ENCODE data around the gene LOXL3. TPM values are rescaled to one million over a fixed set of nuclear protein-coding genes. Genes with fewer than 3 reads are reported as not detected.

Gene LOXL3
- total RNA-seq, 4 donors from 2014 or later = 7.2 to 13.2 (median 8.6) TPM

GRCh38 chr2:74544634-74545033 lies 9.1 kb downstream of the LOXL3 start:
- Histone ChIP-seq H3K36me3 (no peaks in the 10 kb centered on the region), H3K4me1 (peaks cover 0 to 16% (median 6%) of the 10 kb centered on the region in 3 donors), H3K9me3 (no peaks in the 10 kb centered on the region), H3K27me3 (peaks cover 1% of the 10 kb centered on the region), H3K4me3 (no peak overlapping the region), H3K27ac (no peak overlapping the region)
- ATAC-seq = no peak
- 89 to 100% methylated on average over 1 to 3 of the region's 3 CpGs for WGBS, 2 donors (ENCODE audit: low coverage in 1 of 2)
- TF ChIP-seq CTCF (IDR thresholded peaks at IDR 0.05) = no peak
- no peak for TF ChIP-seq POLR2AphosphoS5 (IDR thresholded peaks at IDR 0.05)
- no peak for TF ChIP-seq POLR2A (IDR thresholded peaks at IDR 0.05)
- TF ChIP-seq EP300 (IDR thresholded peaks at IDR 0.05) = no peak

GRCh38 chr2:74542978-74543377 lies 10.8 kb downstream of the LOXL3 start:
- no peak for ATAC-seq
- Histone ChIP-seq H3K4me3 (no peak overlapping the region), H3K27me3 (peaks cover 9% of the 10 kb centered on the region), H3K27ac (no peak overlapping the region), H3K36me3 (no peaks in the 10 kb centered on the region), H3K4me1 (peaks cover 0 to 2% (median under 1%) of the 10 kb centered on the region in 3 donors), H3K9me3 (no peaks in the 10 kb centered on the region)
- 67 to 80% methylated on average over 1 of the region's 1 CpG for WGBS, 2 donors (ENCODE audit: low coverage in 1 of 2)
- TF ChIP-seq POLR2A (IDR thresholded peaks at IDR 0.05) (no peak), CTCF (IDR thresholded peaks at IDR 0.05) (no peak), EP300 (IDR thresholded peaks at IDR 0.05) (no peak), POLR2AphosphoS5 (IDR thresholded peaks at IDR 0.05) (no peak)

DNA sequence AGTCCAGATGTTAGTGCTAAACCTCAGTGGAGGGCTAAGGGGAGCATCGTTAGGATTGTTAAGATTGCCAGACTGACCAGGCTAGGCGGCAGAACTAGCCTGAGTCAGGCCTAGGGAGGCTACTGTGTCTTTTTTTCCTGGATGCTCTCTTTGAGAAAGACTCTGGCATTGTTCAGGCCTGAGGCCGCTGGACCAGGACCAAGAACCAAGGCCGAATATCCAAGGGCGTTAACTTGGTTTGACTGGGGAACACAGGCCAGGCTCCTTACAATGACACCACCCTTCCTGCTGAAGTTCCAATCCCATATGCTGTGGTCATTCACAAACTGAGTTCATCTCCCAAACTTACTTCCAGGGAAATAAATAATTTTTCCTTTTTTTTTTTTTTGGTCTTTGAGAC lies 13.5 kb downstream of the LOXL3 start:
- no peaks in the 10 kb centered on the region for H3K9me3 ChIP-seq
- peaks cover 9% of the 10 kb centered on the region for H3K27me3 ChIP-seq
- WGBS, 2 donors (ENCODE audit: low coverage in 1 of 2) = 50% methylated on average over 2 of the region's 5 CpGs; no CpG with 5 or more reads in 1 of the 2 donors
- ATAC-seq = peak; percentile 81
- no peaks in the 10 kb centered on the region for H3K36me3 ChIP-seq
- H3K27ac ChIP-seq = peak overlapping the region in 2 of 4 donors; percentile 42 to 46
- no peak overlapping the region for H3K4me3 ChIP-seq
- H3K4me1 ChIP-seq = peaks cover 0 to 2% (median 0%) of the 10 kb centered on the region in 3 donors
- TF ChIP-seq POLR2AphosphoS5 (IDR thresholded peaks at IDR 0.05) (no peak), POLR2A (IDR thresholded peaks at IDR 0.05) (no peak), EP300 (IDR thresholded peaks at IDR 0.05) (no peak), CTCF (IDR thresholded peaks at IDR 0.05) (no peak)

GRCh38 chr2:74538881-74539339 lies 14.8 kb downstream of the LOXL3 start:
- 70 to 88% methylated on average over 1 to 7 of the region's 7 CpGs for WGBS, 2 donors (ENCODE audit: low coverage in 1 of 2)
- no peaks in the 10 kb centered on the region for H3K9me3 ChIP-seq
- TF ChIP-seq CTCF (IDR thresholded peaks at IDR 0.05) (no peak), POLR2AphosphoS5 (IDR thresholded peaks at IDR 0.05) (no peak), POLR2A (IDR thresholded peaks at IDR 0.05) (no peak), EP300 (IDR thresholded peaks at IDR 0.05) (no peak)
- no peak overlapping the region for H3K4me3 ChIP-seq
- H3K27me3 ChIP-seq = peaks cover 9% of the 10 kb centered on the region
- peaks cover 0 to 9% of the 10 kb centered on the region in 2 donors for H3K36me3 ChIP-seq
- no peak overlapping the region for H3K27ac ChIP-seq
- ATAC-seq = no peak
- H3K4me1 ChIP-seq = peaks cover 0 to 2% (median 0%) of the 10 kb centered on the region in 3 donors

GRCh38 chr2:74537140-74537539 lies 16.6 kb downstream of the LOXL3 start:
- Histone ChIP-seq H3K9me3 (no peaks in the 10 kb centered on the region), H3K4me1 (peaks cover 0 to 4% (median 2%) of the 10 kb centered on the region in 3 donors), H3K27ac (no peak overlapping the region), H3K4me3 (no peak overlapping the region), H3K27me3 (peaks cover 9% of the 10 kb centered on the region), H3K36me3 (peaks cover 0 to 27% of the 10 kb centered on the region in 2 donors)
- ATAC-seq = no peak
- no peak for TF ChIP-seq POLR2AphosphoS5 (IDR thresholded peaks at IDR 0.05)
- no peak for TF ChIP-seq POLR2A (IDR thresholded peaks at IDR 0.05)
- TF ChIP-seq EP300 (IDR thresholded peaks at IDR 0.05) = no peak
- no peak for TF ChIP-seq CTCF (IDR thresholded peaks at IDR 0.05)
- WGBS, 2 donors (ENCODE audit: low coverage in 1 of 2) = 64 to 71% methylated on average over 3 to 4 of the region's 4 CpGs
